HG02759 (cell line): ENCODE data around the gene SAMHD1.
"Not testable (repeated sequence)": the region's sequence is repeated elsewhere in the genome, so short reads cannot be mapped to it uniquely, and the experiment has no call there.

Experiments used
- ATAC-seq: cut with Tn5 transposase; IDR thresholded peaks from one replicate; pipeline ENCODE4 v1.9.1; 2021; ENCODE audit warnings: mild to moderate bottlenecking, moderate library complexity; ENCODE audit not compliant: unreplicated experiment

SAMHD1 gene

DNA sequence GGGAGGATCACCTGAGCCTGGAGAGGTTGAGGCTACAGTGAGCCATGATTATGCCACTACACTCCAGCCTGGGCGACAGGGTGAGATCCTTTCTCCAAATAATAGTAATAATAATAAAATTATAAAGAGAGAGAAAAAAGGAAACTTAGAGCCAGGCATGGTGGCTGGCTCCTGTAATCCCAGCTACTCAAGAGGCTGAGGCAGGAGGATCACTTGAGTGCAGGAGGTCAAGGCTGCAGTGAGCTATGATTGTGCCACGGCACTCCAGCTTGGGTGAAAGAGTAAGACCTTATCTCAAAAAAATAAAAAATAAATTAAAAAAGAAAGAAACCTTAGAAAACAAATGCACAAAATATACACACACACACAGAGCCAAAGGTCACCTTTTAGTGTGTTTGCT is 5.2 kb upstream of the SAMHD1 start:
- ATAC-seq, result no peak

DNA sequence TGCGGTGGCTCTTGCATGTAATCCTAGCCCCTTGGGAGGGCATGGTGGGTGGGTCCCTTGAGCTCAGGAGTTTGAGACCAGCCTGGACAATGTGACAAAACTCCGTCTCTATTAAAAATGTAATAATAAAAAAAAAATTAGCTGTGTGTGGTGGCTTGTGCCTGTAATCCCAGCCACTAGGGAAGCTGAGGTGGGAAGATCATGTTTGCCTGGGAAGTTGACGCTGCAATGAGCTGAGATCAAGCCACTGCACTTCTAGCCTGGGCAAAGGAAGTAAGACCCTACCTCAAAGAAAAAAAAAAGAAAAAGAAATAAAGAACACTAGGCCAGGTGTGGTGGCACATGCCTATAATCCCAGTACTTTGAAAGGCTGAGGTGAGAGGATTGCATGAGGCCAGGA is 4.5 kb upstream of the SAMHD1 start:
- no peak for ATAC-seq

DNA sequence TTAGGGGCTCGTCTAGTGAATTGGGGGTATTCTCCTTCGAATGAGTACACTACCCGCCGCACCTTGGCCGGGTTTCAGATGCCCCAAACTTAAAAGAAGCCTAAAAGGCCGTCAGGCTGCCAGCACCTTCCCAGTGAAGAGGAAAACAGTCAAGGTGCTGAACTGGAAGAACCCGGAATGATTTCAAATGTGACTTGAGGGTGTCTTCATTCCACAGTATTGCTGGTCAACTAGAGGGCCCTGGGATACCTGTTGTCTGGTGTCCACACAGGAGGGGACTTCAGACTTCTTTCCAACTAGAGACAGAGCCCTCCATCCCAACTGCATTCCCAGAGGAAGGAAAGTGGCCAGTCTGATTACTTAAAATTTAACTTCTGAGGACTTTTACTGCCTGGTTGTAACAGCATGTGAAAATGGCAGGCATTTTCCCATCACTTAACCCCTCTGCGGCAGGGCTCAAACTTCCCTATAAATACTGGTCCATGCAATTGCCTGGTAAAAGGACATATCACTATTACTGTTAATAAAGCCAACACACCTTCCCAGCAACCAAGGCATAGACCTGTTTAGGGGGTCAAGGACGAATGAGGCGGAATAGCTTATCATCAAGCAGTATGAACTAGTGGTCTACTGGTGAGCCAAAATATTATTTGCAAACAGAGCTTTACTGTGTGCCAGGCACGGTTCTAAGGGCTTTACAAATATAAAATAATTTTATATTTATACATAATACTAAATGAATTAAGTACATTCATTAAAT is 651 bp upstream of the SAMHD1 start:
- ATAC-seq, result no peak

DNA sequence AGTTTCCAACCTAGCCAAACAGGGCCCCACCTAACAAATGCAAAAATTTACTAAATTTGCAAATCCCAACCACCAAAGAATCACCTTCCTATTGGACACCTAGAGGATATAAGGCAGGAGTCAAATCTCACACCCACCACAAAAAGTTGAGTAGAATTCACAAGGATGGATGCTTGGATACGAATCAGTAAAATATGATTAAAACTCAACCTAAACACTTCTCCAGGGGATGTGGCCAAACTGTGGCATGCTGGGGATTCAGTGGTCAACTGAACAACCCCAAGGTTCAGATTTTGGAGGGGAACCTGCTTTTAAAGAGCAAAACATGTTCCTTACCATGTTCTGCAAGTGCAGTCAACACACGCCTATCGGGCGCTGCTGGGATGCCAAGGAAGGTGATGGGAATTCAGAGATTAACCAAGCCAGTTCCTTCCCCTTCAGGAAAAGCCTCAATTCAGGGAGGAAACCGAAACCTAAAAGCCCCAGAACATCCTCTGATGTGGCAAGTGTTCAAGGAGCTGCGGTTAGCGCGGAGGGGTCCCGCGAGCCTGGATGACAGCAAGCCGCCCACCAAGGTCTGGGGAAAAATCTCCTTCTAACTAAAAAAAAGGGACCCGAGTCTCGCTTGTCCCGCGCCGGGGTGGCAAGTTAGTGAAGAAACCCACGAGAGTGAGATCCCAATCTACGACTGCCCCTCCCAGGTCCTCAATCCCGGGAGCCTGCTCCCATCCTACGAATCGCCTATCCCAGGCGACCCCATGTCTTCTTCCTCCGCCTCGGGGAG is 902 bp downstream of the SAMHD1 start:
- ATAC-seq, result no peak

DNA sequence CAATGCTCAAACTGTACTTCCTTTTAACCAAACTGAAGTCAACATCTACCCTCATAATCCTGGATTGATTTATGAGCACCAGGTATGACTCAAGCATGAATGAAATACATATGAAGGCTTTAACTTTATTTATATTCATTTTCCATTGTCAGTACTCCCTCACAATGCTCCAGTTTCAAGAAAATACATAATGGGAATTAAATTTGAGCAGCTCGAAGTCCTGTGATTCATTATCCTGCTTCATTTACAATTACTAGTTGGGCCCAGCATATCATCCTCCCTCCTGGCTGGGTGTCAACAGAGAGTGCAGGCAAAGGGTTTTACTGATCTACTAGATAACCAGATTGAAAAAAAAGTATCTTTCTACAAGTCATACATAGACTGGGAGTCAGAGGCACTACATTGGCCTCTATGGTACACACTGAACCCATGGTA is 10.1 kb downstream of the SAMHD1 start:
- no peak for ATAC-seq

DNA sequence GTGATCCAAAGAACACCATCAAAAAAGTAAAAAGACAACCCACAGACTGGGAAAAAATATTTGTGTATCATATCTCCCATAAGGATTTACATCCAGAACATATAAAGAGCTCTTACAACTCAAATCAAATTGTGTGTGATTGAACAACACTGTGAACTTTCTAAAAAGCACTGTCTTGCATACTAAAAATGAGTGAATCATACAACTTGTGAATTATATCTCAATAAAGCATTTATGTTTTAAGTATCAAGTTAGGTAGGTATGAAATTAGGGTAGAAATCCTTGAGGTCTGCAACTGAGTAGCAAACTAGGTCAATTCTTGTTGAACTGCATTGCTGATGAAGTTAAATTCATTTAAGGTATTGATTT is 14.1 kb downstream of the SAMHD1 start:
- no peak for ATAC-seq

DNA sequence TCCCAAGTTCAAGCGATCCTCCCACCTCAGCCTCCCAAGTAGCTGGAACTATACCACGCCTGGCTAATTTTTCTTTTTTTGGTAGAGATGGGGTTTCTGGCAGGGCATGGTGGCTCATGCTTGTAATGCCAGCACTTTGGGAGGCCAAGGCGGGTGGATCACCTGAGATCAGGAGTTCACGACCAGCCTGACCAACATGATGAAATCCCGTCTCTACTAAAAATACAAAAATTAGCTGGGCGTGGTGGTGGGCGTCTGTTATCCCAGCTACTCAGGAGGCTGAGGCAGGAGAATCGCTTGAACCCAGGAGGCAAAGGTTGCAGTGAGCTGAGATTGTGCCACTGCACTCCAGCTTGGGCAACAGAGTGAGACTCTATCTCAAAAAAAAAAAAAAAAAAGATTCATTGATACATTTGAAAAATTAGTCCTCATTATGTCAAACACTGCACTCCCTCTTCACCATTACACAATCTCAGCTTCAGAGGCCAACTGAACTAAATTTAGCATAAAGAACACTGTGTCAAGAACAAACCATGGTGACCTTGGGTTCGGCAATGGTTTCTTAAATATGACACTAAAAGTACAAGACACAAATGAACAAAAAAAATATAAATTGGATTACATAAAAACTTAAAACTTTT is 14.6 kb downstream of the SAMHD1 start:
- ATAC-seq, result not testable (repeated sequence)

DNA sequence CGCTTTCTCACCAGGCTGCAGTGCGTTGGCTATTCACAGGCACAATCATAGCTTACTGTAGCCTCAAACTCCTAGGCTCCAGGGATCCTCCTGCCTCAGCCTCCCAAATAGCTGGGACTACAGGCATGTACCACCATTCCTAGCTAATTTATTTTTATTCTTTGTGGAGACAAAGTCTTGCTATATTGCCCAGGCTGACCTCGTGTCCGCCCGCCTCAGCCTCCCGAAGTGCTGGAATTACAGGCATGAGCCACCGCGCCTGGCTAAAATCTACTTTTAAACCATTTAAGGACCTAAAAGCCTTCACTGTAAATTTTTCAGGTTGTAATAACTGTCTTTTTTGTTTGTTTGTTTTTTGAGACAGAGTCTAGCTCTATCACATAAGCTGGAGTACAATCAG is 15.2 kb downstream of the SAMHD1 start:
- ATAC-seq, result no peak

DNA sequence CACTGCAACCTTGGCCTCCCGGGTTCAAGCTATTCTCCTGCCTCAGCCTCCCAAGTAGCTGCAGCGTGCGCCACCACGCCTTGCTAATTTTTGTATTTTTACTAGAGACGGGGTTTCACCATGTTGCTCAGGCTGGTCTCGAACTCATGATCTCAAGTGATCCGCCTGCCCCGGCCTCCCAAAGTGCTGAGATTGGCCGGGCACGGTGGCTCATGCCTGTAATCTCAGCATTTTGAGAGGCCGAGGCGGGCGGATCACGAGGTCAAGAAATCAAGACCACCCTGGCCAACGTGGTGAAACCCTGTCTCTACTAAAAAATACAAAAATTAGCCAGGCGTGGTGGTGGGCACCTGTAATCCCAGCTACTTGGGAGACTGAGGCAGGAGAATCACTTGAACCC is 17.9 kb downstream of the SAMHD1 start:
- ATAC-seq, result not testable (repeated sequence)

DNA sequence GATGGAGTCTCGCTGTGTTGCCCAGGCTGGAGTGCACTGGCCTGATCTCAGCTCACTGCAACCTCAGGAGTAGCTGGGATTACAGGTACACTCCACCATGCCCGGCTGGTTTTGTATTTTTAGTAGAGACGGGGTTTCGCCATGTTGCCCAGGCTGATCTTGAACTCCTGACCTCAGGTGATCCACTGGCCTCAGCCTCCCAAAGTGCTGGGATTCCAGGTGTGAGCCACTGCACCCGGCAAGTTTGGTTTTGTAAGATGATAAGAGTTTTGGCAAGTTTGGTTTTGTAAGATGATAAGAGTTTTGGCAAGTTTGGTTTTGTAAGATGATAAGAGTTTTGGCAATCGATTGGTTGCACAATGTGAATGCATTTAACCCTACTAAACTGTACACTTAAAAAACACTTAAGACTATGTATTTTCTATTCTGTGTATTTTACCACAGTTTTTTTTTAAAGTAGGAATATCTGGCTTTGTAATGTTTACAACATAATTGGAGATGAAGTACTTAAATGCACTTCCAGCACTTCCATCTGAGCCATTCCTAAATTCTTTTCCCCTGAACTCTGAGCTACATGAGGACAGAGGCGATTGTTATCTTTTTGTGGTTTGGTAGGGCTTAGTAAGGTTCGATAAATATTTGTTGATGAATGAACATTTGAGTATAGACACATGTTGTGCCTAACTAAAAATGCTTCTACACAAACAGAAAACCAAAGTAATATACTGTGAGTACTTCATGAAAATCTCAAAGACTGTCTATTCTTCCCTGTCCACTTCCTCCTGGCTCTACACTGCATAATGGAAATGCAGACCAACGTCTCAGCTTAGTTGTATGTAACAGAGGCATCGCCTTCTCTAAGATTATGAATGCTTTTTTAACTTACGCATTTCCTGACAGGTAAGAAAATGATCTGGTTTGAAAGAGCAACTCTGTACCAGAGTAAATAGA is 18.8 kb downstream of the SAMHD1 start:
- ATAC-seq, result no peak

DNA sequence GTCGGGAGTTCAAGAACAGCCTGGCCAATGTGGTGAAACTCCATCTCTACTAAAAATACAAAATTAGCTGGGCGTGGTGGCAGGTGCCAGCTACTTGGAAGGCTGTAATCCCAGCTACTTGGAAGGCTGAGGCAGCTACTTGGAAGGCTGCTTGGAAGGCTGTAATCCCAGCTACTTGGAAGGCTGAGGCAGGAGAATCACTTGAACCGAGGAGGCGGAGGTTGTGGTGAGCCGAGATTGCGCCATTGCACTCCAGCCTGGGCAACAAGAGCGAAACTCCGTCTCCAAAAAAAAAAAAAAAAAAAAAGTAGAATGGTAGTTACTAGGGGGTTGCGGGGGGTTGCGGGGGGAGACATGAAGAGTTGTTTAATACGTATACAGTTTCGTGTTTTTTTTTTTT is 19.4 kb downstream of the SAMHD1 start:
- ATAC-seq, result not testable (repeated sequence)

DNA sequence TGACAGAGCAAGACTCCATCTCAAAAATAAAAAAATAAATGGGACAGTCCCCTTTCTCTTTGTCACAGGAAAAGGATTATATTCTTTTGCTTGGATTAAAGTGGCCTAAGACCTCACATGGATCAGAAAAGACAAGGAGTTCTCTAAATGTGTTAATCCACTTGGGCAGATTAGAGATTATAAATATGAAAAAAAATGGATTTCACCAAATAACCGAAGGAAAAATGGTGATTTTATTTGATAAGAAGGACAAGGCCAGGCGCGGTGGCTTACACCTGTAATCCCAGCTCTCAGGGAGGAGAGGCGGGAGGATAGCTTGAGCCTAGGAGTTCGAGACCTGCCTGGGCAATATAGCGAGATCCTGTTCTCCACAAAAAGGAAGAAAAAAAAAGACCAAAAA is 21.8 kb downstream of the SAMHD1 start:
- no peak for ATAC-seq

DNA sequence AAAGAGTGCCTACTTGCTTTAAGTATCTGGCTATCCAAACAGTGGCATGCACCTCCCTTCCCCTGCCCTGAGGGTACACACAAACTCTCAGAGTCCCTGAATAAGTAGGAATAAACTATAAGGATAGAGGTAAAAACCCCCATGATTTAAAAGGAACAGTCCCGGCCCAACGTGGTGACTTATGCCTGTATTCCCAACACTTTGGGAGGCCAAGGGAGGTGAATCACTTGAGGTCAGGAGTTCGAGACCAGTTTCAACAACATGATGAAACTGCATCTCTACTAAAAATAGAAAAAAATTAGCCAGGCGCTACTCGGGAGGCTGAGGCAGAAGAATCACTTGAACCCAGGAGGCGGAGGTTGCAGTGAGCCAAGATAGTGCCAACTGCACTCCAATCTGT is 22.2 kb downstream of the SAMHD1 start:
- no peak for ATAC-seq

DNA sequence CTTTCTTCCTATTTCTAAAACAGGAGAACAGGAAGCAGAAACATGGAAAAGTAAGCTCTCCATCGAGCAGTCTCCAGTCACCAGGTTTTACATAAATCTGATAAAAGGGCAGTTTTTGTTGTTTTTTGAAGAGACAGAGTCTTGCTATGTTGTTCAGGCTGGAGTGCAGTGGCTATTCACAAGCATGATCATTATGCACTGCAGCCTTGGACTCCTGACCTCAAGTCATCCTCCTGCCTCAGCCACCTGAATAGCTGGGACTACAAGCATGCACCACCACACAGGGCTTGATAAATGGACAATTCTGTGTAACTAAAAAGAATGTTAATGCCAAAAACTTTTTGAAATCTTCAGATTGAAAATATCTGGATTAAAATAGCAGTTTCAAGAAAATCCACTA is 23.8 kb downstream of the SAMHD1 start:
- no peak for ATAC-seq

DNA sequence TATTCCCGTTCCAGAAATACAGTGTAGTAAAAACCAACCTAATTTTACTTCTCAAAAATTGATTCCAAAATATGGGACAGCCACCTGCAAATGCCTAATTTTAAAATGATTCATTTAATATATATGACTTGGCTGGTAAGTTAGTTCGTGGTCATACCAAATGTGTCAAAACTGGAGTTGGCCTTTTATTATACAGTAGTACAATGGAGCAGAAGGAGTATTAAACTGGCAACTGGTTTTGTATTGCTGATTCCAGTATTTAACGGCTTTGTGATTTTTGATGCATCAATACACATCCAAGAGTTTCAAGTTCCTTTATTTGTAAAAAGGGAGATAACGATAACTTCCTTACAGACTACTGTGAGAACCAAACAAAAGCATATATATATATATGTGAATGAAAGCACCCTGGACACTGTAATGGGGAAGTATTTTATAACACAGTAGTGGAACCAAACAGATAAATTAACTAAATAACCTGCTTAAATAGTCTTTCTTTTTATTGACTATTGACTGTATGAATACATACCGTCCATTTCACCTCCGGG is 24.8 kb downstream of the SAMHD1 start:
- no peak for ATAC-seq

DNA sequence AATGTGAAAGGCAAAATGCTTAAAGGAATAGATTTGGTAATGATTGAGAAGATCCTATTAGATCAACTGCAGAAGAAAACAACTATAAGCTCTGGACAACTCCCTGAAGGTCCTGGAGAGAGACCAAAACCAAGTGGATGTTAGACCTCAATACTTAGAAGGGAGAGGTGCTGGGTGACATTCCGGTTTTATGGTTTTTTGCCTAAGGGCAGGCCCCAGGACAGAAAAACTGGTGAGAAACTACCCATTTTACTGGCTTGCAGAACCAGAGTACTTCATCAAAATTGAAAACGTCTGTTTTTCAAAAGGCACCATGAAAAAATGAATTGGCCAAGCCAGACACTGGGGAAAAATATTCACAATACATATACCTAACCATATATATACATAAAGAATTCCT is 26.3 kb downstream of the SAMHD1 start:
- ATAC-seq, result no peak

DNA sequence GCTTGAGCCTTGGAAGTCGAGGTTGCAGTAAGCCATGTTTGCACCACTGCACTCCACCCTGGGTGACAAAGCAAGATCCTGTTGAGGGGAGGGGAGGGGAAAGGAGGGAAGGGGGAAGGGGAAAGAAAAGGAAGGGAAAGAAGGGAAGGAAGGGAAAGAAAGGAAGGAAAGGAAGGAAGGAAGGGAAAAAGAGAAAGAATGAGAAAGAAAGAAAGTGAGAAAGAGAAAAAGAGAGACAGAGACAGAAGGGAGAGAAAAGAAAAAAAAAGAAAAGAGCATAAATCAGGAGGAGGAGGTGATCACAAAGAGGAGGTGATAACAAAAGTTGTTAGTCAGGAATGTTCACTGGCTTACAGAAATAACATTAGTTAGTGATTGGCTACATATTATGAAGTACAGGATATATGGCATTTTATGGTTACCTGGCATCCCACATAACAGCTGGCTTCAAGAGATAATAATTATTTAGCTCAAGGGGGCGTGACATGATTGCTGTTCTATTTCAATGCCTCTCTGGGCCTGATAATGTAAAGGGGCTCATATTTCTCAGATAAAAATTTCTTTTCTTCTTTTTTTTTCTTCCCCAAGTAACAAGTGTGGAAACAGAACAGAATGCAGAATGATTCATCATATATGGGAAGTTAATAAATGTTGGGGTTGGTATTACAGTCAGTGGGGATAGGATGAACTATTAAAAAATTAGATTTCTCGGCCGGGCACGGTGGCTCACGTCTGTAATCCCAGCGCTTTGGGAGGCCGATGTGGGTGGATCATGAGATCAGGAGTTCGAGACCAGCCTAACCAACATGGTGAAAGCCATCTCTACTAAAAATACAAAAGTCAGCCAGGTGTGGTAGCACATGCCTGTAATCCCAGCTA is 27.1 kb downstream of the SAMHD1 start:
- no peak for ATAC-seq

DNA sequence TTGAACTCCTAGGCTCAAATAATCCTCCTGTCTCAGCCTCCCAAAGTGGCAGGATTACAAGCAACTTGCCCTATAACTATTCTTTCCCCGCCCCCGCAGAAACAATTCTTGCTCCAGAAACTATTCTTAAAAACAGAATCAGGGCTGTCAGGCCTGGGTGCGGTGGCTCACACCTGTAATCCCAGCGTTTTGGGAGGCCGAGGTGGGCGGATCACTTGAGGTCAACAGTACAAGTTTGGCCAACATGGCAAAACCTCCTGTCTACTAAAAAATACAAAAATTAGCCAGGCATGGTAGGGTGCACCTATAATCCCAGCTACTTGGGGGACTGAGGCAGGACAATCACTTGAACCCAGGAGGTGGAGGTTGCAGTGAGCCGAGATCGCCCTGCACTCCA is 31.2 kb downstream of the SAMHD1 start:
- ATAC-seq, result no peak

DNA sequence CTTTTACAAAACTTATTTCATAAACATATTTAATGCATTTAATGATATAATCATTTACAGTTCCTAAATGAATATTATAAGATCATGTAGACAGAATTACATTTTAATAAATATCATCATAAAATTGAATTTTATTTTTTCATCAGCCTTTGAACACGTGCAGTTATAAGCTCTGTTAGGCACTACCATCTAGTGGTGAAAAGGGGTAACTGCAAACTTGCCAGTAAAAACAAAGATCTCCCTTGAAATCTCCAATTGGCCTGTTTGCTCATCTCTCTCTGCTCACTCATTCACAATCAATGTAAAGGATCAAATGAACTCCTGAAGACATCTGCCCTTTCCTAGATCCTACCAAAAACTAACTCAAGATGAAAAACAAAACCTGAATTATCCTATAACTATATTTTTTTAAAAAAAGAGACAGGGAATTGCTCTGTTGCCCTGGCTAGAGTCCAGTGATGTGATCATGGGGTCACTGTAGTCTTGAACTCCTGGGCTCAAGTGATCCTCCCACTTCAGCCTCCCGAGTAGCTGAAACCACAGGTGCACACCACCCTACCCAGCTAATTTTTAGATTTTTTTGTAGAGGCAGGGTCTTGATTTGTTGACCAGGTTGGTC is 31.7 kb downstream of the SAMHD1 start:
- ATAC-seq, result no peak
